ENCODE data around the gene DOC2A.

DOC2A gene

DNA sequence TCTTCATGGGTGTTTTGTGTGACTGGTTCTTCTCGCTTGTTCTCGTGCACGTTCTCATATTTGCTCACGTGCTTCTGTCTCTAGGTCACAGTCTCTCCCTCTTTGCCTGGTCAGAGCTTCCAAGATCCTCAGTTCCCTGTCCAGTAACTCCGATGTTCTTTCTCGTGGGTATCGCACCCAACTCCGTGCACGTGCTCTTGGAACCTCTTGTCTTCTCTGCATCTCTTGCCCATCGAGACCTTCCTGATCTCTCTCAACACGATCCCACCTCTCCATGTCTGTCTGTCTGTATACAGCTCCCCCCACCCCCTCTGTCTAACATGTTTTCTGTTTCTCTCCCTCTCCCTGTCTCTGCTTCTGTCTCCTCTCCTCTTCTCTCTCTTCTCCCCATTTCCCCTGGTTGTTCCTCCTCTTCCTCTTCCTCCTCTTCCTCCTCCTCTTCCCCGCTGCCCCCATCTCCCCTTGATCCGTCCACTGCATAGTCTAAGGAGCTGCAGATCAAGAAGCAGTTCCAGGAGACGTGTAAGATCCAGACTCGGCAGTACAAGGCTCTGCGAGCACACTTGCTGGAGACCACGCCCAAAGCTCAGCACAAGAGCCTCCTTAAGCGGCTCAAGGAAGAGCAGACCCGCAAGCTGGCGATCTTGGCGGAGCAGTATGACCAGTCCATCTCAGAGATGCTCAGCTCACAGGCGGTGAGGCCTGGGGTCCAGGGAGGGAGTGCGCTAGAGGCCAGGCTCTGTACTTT lies 21.5 kb downstream of the DOC2A start:
- DNase-seq (ENCODE audit: low spot score): no peak

DNA sequence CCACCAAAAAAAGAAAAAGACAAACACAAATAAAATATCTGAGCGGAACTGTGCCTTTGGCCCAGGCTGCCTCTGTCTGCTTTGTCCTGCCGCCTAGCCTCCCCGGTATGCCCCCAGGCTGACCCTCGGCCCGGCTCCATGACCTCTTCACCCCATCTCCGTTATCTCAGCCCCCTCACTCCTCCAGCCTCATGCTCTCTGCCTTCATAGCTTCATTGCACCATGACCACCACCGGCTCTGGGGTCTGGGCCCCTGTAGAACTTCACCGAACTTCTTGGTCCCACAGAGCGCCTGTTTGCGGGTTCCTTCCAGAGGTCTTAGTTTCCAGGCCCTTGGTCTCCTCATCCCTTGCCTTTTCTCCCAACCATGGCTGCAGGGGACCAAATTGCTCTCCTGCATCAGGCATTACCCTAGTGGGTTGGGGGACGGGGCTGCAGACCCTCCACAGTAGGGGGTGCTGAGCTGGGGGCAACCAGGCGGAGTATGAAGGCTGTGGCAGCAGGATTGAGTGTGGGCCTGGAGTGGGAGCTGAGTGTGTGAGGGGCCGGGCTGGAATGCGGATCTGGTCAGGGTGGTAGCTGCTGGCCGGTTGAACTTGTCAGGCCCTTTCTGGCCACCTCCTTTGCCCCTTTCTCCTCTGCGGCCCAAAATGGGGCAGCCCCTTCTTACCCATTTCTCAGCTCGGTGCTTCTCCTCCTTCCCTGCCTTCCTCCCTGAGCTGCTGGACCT lies 22.3 kb downstream of the DOC2A start:
- DNase-seq (ENCODE audit: low spot score): no peak

DNA sequence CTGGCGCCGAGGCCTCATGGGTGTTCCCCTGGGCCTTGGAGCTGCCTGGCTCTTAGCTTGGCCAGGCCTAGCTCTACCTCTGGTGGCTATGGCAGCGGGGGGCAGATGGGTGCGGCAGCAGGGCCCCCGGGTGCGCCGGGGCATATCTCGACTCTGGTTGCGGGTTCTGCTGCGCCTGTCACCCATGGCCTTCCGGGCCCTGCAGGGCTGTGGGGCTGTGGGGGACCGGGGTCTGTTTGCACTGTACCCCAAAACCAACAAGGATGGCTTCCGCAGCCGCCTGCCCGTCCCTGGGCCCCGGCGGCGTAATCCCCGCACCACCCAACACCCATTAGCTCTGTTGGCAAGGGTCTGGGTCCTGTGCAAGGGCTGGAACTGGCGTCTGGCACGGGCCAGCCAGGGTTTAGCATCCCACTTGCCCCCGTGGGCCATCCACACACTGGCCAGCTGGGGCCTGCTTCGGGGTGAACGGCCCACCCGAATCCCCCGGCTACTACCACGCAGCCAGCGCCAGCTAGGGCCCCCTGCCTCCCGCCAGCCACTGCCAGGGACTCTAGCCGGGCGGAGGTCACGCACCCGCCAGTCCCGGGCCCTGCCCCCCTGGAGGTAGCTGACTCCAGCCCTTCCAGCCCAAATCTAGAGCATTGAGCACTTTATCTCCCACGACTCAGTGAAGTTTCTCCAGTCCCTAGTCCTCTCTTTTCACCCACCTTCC lies 23.3 kb downstream of the DOC2A start:
- DNase-seq (ENCODE audit: low spot score): no peak

DNA sequence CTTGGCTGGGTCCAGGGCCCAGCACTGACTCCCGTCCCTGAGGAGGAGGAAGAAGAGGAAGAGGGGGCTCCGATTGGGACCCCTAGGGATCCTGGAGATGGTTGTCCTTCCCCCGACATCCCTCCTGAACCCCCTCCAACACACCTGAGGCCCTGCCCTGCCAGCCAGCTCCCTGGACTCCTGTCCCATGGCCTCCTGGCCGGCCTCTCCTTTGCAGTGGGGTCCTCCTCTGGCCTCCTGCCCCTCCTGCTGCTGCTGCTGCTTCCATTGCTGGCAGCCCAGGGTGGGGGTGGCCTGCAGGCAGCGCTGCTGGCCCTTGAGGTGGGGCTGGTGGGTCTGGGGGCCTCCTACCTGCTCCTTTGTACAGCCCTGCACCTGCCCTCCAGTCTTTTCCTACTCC lies 23.9 kb downstream of the DOC2A start:
- no peak for DNase-seq (ENCODE audit: low spot score)

DNA sequence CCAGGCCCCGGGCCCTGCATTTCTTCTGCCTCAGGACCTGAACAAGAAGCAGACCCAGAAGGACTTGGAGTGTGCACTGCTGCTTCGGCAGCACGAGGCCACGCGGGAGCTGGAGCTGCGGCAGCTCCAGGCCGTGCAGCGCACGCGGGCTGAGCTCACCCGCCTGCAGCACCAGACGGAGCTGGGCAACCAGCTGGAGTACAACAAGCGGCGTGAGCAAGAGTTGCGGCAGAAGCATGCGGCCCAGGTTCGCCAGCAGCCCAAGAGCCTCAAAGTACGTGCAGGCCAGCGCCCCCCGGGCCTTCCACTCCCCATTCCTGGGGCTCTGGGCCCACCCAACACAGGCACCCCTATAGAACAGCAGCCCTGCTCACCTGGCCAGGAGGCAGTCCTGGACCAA lies 24.6 kb downstream of the DOC2A start:
- DNase-seq (ENCODE audit: low spot score): no peak

DNA sequence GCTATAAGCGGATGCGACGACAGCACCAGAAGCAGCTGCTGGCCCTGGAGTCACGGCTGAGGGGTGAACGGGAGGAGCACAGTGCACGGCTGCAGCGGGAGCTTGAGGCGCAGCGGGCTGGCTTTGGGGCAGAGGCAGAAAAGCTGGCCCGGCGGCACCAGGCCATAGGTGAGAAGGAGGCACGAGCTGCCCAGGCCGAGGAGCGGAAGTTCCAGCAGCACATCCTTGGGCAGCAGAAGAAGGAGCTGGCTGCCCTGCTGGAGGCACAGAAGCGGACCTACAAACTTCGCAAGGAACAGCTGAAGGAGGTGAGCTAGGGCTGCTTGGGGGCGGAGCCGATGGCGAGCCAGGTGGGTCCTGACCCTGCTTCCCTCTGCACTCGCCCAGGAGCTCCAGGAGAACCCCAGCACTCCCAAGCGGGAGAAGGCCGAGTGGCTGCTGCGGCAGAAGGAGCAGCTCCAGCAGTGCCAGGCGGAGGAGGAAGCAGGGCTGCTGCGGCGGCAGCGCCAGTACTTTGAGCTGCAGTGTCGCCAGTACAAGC lies 25.5 kb downstream of the DOC2A start:
- DNase-seq (ENCODE audit: low spot score): no peak

DNA sequence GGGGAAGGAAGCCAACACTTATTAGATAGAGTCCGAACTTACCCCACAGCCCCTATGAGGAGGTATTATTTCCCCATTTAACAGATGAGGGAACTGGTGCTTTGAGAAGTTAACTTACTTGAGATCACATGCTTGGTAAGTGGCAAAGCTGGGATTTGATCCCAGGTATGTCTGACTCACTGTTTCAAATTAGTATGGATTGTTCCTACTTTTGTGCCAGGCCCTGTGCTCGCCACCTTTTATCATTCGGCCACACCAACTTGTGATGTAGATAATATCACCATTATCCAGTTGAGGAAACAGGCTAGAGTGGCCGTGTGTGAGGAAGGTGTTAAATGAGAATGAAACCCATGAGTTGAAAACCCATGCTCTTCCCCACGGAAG lies 26.1 kb downstream of the DOC2A start:
- DNase-seq (ENCODE audit: low spot score): no peak

DNA sequence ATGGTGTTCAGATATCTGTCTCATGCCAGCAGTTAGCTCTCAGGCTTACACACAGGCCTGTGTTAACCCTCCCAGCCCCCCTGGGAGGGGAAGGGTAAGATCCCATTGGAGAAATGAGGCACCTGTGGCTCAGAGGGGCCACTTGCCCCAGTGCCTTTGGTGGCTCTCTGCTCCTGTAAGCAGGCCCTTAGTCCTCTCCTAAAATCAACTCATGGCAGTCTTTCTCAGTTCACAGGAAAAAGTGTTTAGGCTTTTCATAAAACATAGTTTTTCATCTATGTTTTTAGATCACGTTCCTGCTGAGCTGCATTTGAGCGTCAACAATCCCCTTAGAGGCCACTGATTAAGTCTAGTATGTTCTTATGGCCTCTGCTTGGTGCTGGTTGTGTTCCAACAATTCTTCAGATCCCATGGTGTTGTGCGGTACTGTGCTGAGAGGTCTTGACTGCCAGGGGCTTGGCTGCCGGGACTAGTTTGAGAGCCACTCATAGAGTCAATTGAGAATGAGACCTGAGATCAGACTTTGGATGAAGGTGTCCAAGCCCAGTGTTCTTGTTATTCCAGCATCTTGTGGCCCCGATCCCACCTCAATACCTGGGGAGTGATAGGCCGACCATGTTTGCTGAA lies 26.6 kb downstream of the DOC2A start:
- DNase-seq (ENCODE audit: low spot score): no peak

DNA sequence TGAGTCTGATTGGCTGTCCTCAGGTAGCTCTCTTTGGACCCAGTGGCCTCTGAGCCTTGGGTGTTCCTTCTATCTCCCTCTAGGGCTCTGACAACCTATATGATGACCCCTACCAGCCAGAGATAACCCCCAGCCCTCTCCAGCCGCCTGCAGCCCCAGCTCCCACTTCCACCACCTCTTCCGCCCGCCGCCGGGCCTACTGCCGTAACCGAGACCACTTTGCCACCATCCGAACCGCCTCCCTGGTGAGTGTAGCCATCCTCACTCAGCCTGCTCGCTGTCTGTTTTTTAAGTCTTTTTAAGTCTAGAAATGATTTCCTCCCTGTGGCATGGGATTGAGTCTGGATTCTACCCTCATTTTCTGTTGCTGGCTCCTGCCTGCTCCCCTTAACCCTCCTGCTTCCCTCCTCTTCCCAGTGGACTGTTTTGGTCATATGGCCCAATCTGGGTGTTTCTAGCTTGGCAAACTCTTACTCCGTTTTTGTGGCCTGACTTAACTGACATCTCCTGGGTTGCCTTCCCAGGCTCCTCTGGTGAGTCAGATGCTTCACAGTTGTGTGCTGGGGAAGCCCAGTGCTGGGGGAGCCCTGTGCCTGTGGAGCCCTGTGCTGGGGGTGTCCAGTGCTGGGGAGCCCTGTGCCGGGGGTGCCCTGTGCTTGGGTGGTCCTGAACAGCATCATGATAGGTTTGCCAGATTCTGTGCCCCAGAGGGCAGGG lies 27.2 kb downstream of the DOC2A start:
- DNase-seq (ENCODE audit: low spot score): no peak

DNA sequence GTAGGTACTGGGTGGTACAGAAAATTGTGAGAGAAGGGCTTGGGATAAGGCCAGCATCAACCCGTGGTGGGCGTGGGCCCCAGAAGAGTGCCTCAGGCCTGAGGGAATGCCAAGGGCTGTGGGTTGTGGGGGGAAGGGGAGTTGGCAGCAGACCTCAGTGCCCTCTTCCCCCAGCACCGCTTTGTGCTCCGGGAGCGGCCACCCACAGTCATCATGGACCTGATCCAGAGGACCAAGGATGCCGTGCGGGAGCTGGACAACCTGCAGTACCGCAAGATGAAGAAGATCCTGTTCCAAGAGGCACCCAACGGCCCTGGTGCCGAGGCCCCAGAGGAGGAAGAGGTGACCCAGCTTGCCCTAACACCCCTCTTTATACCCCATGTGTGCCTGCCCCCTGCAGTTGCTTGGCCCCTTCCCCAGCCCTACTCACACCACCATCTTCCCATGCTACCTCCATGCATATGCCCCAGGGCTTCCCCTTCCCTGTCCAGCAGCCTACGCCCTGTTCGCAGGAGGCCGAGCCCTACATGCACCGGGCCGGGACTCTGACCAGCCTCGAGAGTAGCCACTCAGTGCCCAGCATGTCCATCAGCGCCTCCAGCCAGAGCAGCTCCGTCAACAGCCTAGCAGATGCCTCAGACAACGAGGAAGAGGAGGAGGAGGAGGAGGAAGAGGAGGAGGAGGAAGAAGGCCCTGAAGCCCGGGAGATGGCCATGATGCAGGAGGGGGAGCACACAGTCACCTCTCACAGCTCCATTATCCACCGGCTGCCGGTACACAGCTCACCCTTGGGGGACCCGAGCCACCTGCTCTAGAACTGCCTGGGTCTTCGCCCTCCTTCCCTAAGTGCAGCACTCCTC lies 28.0 kb downstream of the DOC2A start:
- DNase-seq (ENCODE audit: low spot score): no peak

DNA sequence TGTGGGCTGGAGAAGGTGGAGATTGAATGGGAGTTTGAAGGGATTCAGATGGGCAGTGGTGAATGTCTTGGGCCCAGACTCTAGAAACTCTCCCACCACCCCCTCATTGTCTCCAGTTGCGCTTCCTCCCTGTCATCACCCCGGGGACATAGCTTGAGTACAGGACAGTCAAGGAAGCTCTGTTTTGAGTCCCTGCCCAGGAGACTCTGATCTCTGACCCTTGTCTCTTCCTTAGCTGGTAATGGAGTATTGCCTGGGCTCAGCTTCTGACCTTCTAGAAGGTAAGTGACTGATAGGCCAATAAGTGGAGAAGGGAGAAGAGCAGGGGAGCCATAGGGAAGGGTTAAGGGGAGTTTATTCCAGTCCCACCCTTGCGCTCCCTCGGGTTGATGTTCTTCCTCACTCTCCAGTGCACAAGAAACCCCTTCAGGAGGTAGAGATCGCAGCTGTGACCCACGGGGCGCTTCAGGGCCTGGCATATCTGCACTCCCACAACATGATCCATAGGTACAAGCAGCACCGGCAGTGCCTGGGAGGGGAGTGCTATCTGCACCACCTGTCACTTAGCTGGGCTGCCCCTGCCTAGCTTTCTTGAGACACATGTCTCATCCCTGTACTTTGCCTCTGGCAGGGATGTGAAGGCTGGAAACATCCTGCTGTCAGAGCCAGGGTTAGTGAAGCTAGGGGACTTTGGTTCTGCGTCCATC lies 32.1 kb downstream of the DOC2A start:
- DNase-seq (ENCODE audit: low spot score): no peak

DNA sequence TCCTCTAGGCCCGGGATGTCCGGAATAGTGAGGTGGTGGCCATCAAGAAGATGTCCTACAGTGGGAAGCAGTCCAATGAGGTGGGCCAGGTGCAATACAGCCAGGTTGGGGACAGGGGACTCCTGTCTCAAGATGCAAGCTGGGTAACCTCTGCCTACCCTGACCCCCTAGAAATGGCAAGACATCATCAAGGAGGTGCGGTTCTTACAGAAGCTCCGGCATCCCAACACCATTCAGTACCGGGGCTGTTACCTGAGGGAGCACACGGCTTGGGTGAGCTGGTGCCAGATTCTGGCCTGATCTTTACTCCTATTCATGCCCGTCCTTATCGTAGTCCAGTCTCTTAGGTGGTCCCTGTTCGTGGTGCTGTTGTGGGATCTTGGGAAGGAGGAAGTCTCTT lies 32.7 kb downstream of the DOC2A start:
- DNase-seq (ENCODE audit: low spot score): no peak

DNA sequence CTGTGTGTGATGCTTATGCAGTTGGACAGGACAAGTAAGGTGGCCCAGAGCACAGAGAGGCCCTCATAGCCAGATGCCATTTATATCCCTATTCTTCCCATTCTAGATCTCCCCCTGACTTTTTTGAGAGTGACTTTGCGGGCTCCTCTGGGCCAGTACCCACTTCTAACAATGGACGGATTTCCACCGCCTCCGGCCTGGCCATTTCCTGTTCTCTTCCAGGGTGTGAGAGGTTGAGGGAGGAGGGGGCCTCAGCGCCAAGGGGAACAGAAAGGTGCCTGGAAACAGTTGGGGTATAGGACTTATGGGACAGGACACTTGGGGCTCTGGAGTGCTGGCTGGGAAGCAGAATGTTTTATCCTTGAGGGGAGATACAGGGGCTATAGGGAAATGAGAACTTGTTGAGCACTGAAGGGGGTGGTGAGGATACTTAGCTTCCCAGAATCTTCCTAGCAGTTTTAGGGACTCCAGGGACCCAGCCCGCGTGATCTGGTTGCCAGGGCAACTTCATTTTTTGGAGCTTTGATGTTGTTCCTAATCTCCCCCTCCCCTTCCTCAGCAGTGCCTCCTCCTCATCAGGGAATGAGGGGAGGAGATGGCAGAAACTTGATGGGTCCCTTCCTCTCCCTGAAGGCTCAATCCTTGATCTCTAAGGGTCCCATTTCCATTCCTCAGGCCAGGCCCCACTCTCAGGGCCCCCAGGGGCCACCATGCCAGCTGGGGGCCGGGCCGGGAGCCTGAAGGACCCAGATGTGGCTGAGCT lies 33.6 kb downstream of the DOC2A start:
- no peak for DNase-seq (ENCODE audit: low spot score)

DNA sequence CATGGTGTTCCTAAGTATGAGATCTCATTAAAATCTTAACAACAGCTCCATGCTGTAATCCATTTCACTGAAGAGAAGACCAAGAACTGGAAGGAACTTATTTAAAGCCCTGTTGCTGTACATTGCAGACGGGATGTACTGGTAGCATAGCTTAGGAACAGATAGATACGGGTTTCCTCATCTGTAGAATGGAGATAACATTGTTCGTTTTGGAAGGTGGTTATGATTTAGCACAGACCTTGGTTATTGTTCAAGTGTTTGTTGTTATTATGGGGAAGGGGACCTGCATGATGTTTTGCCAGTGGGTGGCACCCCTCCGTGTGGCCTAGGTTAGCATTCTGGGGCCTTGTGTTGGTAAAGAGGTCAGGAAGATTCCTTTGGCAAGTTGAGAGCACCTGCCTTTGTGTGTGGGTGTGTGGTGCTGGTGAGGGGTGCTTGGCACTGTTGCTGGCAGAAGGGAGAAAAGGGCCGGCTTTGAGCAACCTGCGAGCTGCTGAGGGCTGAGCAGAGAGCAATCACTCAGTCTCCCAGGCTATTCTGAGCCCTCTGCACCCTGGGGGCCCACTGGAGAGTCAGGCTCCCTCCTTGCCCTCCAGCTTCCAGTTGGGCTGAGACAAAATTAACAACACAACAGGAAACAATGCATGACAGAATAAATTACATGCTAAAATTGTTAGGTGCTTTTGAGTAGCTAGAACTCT lies 34.9 kb downstream of the DOC2A start:
- DNase-seq (ENCODE audit: low spot score): no peak

DNA sequence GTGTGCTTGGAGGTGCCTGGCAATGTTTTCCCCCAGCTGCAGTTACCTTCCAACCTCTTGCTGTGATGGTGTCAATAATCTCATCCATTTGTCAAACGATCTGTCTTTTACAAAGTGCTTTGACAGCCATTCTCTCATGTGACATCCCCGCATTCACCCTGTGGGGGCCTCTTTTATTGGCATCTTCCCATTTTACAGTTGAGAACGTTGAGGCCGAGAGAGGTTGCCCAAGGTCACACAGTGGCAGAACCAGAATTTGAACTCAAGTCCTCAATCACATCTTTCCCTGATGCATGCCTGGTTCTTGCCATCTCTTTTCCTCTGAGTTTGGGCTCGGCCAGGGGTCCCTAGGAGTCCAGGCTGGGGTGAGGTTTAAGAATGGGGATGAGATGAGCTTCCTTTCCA lies 35.7 kb downstream of the DOC2A start:
- DNase-seq (ENCODE audit: low spot score): no peak

DNA sequence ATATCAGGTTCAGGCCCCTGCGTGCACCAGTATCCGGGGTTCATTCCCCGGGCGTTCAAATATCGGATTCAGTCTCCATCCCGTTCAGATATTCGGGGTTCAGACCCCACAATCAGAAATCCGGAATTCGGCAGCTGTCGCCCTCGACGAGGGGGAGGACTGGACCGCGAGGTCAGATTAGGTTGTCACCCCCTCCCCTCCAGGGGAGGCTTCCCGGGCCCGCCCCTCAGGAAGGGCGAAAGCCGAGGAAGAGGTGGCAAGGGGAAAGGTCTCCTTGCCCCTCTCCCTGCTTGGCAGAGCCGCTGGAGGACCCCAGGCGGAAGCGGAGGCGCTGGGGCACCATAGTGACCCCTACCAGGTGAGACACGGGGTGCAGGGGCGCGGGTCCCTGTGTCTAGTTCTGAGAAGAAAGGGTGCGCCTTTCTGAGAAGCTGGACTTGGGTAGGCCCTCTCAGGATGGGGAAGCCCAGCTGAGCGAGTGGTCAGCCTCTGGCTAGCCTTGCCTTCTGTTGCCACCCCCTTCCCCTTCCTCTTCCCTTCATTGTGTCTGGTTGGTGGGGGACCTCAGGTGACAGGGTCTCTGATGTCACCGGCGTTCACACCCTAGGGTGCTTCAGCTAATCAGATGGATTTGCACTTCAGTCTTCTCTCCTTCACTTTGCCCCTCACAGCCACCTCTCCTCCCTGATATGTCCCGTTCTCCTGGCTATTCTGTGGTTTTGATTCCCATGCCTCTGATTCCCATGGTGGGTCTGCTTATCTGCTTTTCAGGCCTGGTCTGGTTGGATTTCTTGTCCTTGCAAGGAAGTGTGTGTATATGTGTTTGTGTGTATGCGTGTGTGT lies 36.3 kb downstream of the DOC2A start:
- DNase-seq (ENCODE audit: low spot score): peak; percentile 22

DNA sequence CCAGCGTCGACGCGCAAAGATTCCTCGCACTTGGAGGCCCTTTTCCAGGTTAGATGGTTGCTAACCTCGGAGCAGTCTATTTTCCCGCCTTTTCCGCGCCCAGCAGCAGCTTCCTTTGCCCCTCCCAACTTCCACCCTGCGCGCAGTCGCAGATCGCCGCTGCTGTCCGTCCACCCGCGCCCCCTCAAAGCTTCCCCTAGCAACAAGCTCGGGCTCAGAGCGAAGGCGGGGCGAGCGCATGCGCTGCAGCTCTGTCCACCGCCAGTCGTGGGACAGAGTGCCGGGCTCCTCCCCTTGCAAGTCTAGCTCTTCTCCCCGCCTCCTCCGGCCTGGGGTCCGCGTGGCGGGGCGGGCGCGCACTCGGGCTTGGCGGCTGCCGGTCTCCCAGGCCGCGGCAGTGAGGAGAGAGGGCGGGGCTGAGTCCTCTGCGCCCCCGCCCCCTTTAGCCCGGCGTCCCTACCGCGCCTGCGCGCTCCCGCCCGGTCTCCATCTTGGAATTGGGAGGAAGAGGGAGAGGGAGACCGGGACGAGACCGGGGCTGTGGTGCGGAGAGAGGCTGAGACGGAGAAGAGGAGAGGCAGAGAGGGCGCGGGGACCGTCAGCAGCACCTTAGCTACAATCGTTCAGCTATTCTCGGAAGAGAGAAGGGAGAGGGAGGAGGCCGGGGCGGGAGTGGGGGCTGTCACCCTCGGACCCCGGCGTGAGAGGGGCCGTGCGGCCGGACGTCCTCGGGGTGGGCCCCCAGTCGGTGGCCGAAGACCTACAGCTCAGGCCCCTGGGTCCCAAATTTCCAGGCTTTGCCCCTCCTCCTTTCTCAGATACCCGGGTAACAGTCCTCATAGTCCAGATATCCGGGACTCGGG lies 37.2 kb downstream of the DOC2A start, which contains the start of gene TAOK2:
Gene TAOK2 (plus strand): TSS at position 485 of the 863 bp plus-strand sequence. CDS start 3,905 bp downstream, outside the sequence.
- peak; percentile 100 for DNase-seq (ENCODE audit: low spot score)
